HEK293 (cell line): ENCODE measurements around the gene LRIG3.
A peak's percentile ranks its signal among the peaks of the same experiment; 100 is the strongest.

Experiments
- ATF2 ChIP-seq: fragments of 450-650 bp; formaldehyde crosslinking; IDR thresholded peaks from 2 replicates; pipeline ENCODE4 v1.5.1; 2016; ENCODE audit warnings: missing biosample characterization, missing genetic modification characterization, low read depth
- BCL6B ChIP-seq: fragments of 450-650 bp; formaldehyde crosslinking; IDR thresholded peaks from 2 replicates; pipeline ENCODE4 v1.5.1; 2017; ENCODE audit warnings: missing biosample characterization, missing genetic modification characterization
- EGR2 ChIP-seq: fragments of 450-650 bp; formaldehyde crosslinking; IDR thresholded peaks from 2 replicates; pipeline ENCODE4 v1.5.1; 2016; ENCODE audit warnings: low read depth, missing biosample characterization, missing genetic modification characterization
- KLF1 ChIP-seq: fragments of 450-650 bp; formaldehyde crosslinking; IDR thresholded peaks from 2 replicates; pipeline ENCODE4 v1.5.1; 2016; ENCODE audit warnings: missing biosample characterization, missing genetic modification characterization
- MYNN ChIP-seq: fragments of 450-650 bp; formaldehyde crosslinking; IDR thresholded peaks from 2 replicates; pipeline ENCODE4 v1.5.1; 2016; ENCODE audit warnings: missing biosample characterization, missing genetic modification characterization, borderline replicate concordance
- PATZ1 ChIP-seq: fragments of 450-650 bp; formaldehyde crosslinking; IDR thresholded peaks from 2 replicates; pipeline ENCODE4 v1.5.1; 2016; ENCODE audit warnings: missing biosample characterization, missing genetic modification characterization
- SCRT1 ChIP-seq: fragments of 450-650 bp; formaldehyde crosslinking; IDR thresholded peaks from 2 replicates; pipeline ENCODE4 v1.5.1; 2016; ENCODE audit warnings: missing biosample characterization, missing genetic modification characterization, borderline replicate concordance
- SP7 ChIP-seq: fragments of 450-650 bp; formaldehyde crosslinking; IDR thresholded peaks from 2 replicates; pipeline ENCODE4 v1.5.1; 2016; ENCODE audit warnings: missing biosample characterization, missing genetic modification characterization
- TCF7L2 ChIP-seq: IDR thresholded peaks from 2 replicates; pipeline ENCODE4 v1.6.1; 2011; ENCODE audit warnings: low read depth, mild to moderate bottlenecking, inconsistent platforms, low read length, moderate library complexity, borderline replicate concordance
- ZBTB11 ChIP-seq: fragments of 450-650 bp; formaldehyde crosslinking; conservative IDR thresholded peaks from 2 replicates; pipeline ENCODE4 v1.5.1; 2016; ENCODE audit warnings: low read depth, missing biosample characterization, missing genetic modification characterization
- ZBTB48 ChIP-seq: fragments of 450-650 bp; formaldehyde crosslinking; IDR thresholded peaks from 2 replicates; pipeline ENCODE4 v1.5.1; 2016; ENCODE audit warnings: missing biosample characterization, missing genetic modification characterization
- ZBTB7A ChIP-seq: fragments of 450-650 bp; formaldehyde crosslinking; IDR thresholded peaks from 2 replicates; pipeline ENCODE4 v1.5.1; 2016; ENCODE audit warnings: low read depth, missing biosample characterization, missing genetic modification characterization
- ZEB2 ChIP-seq: fragments of 450-650 bp; formaldehyde crosslinking; IDR thresholded peaks from 2 replicates; pipeline ENCODE4 v1.5.1; 2016; ENCODE audit warnings: missing biosample characterization, missing genetic modification characterization
- ZFHX2 ChIP-seq: fragments of 450-650 bp; formaldehyde crosslinking; conservative IDR thresholded peaks from 2 replicates; pipeline ENCODE4 v1.5.1; 2016; ENCODE audit warnings: missing biosample characterization, missing genetic modification characterization
- ZFP3 ChIP-seq: fragments of 450-650 bp; formaldehyde crosslinking; IDR thresholded peaks from 2 replicates; pipeline ENCODE4 v1.5.1; 2016; ENCODE audit warnings: low read depth, missing biosample characterization, missing genetic modification characterization
- ZNF121 ChIP-seq: fragments of 450-650 bp; formaldehyde crosslinking; IDR thresholded peaks from 2 replicates; pipeline ENCODE4 v1.5.1; 2016; ENCODE audit warnings: missing biosample characterization, missing genetic modification characterization
- ZNF133 ChIP-seq: fragments of 450-650 bp; formaldehyde crosslinking; IDR thresholded peaks from 2 replicates; pipeline ENCODE4 v1.5.1; 2016; ENCODE audit warnings: missing biosample characterization, missing genetic modification characterization
- ZNF16 ChIP-seq: fragments of 450-650 bp; formaldehyde crosslinking; IDR thresholded peaks from 2 replicates; pipeline ENCODE4 v1.5.1; 2016; ENCODE audit warnings: low read depth, missing biosample characterization, missing genetic modification characterization
- ZNF26 ChIP-seq: fragments of 450-650 bp; formaldehyde crosslinking; IDR thresholded peaks from 2 replicates; pipeline ENCODE4 v1.5.1; 2016; ENCODE audit warnings: missing biosample characterization, missing genetic modification characterization
- ZNF266 ChIP-seq: fragments of 450-650 bp; formaldehyde crosslinking; IDR thresholded peaks from 2 replicates; pipeline ENCODE4 v1.5.1; 2016; ENCODE audit warnings: missing biosample characterization, missing genetic modification characterization, low read depth
- ZNF274 ChIP-seq, 2 experiments: fragments of 200-500 bp in 1 of 2; fragments of 450-650 bp in 1 of 2; sonication (Bioruptor generic) in 1 of 2; formaldehyde crosslinking in 1 of 2; IDR thresholded peaks; 2 replicates each; pipeline versions ENCODE4 v1.5.1 to v1.6.1; 2014 to 2016; ENCODE audit warnings: borderline replicate concordance in 1 of 2, inconsistent platforms in 1 of 2, low read length in 1 of 2, missing biosample characterization in 1 of 2, missing genetic modification characterization in 1 of 2
- ZNF366 ChIP-seq: fragments of 450-650 bp; formaldehyde crosslinking; conservative IDR thresholded peaks from 2 replicates; pipeline ENCODE4 v1.5.1; 2016; ENCODE audit warnings: missing biosample characterization, missing genetic modification characterization
- ZNF426 ChIP-seq: fragments of 450-650 bp; formaldehyde crosslinking; IDR thresholded peaks from 2 replicates; pipeline ENCODE4 v1.5.1; 2017; ENCODE audit warnings: missing biosample characterization, missing genetic modification characterization, mild to moderate bottlenecking, inconsistent platforms, moderate library complexity
- ZNF558 ChIP-seq: fragments of 450-650 bp; formaldehyde crosslinking; IDR thresholded peaks from 2 replicates; pipeline ENCODE4 v1.5.1; 2016; ENCODE audit warnings: missing biosample characterization, missing genetic modification characterization
- ZNF580 ChIP-seq: fragments of 450-650 bp; formaldehyde crosslinking; IDR thresholded peaks from 2 replicates; pipeline ENCODE4 v1.5.1; 2016; ENCODE audit warnings: missing biosample characterization, missing genetic modification characterization
- ZNF621 ChIP-seq: fragments of 450-650 bp; formaldehyde crosslinking; IDR thresholded peaks from 2 replicates; pipeline ENCODE4 v1.5.1; 2017; ENCODE audit warnings: missing biosample characterization, missing genetic modification characterization
- ZNF658 ChIP-seq: fragments of 450-650 bp; formaldehyde crosslinking; IDR thresholded peaks from 2 replicates; pipeline ENCODE4; 2016; ENCODE audit warnings: missing biosample characterization, missing genetic modification characterization
- ZNF660 ChIP-seq: fragments of 450-650 bp; IDR thresholded peaks from 2 replicates; pipeline ENCODE4 v1.5.1; 2018; ENCODE audit warnings: missing biosample characterization, mild to moderate bottlenecking, missing genetic modification characterization
- ZNF670 ChIP-seq: fragments of 450-650 bp; formaldehyde crosslinking; IDR thresholded peaks from 2 replicates; pipeline ENCODE4 v1.5.1; 2016; ENCODE audit warnings: missing biosample characterization, missing genetic modification characterization, low read depth
- ZNF701 ChIP-seq: fragments of 450-650 bp; formaldehyde crosslinking; IDR thresholded peaks from 2 replicates; pipeline ENCODE4 v1.5.1; 2016; ENCODE audit warnings: missing biosample characterization, missing genetic modification characterization
- ZNF837 ChIP-seq: fragments of 450-650 bp; formaldehyde crosslinking; IDR thresholded peaks from 2 replicates; pipeline ENCODE4 v1.5.1; 2016; ENCODE audit warnings: missing biosample characterization, missing genetic modification characterization
- ZSCAN23 ChIP-seq: fragments of 450-650 bp; formaldehyde crosslinking; IDR thresholded peaks from 2 replicates; pipeline ENCODE4 v1.5.1; 2016; ENCODE audit warnings: missing biosample characterization, missing genetic modification characterization

Gene LRIG3

GRCh38 chr12:58914457-58914856 is 5.8 kb downstream of the LRIG3 start (continued):
- no peak for TF ChIP-seq ZBTB11 (tag by site-specific recombination)
- TF ChIP-seq SCRT1, result no peak
- no peak for TF ChIP-seq ZNF580
- no peak for TF ChIP-seq ZNF121 (tag by site-specific recombination)
- TF ChIP-seq ZNF837, result no peak
- peak; percentile 23; the same call in 1 of the 2 replicates for TF ChIP-seq PATZ1
- no peak for TF ChIP-seq TCF7L2
- no peak for TF ChIP-seq ZNF658 (tag by site-specific recombination)
- TF ChIP-seq ZNF621, result no peak
- no peak for TF ChIP-seq ZNF660 (tag by site-specific recombination)
- TF ChIP-seq BCL6B (tag by site-specific recombination), result no peak
- TF ChIP-seq ATF2, result peak; percentile 96
- no peak for TF ChIP-seq ZFHX2 (tag by site-specific recombination)
- no peak for TF ChIP-seq ZNF701
- no peak for TF ChIP-seq MYNN (tag by site-specific recombination)
- no peak for TF ChIP-seq ZEB2 (tag by site-specific recombination)
- no peak for TF ChIP-seq ZBTB48 (tag by site-specific recombination)
- TF ChIP-seq ZNF16, result no peak
- no peak for TF ChIP-seq ZNF26 (tag by site-specific recombination)
- TF ChIP-seq ZNF266 (tag by site-specific recombination), result no peak
- TF ChIP-seq ZNF426 (tag by site-specific recombination), result no peak
- 0 out of 2 replicates have a peak, but pooled peaks have one; percentile 44 for TF ChIP-seq SP7 (tag by site-specific recombination)
- TF ChIP-seq ZNF558, result peak; percentile 39; the same call in 1 of the 2 replicates
- no peak for TF ChIP-seq ZBTB7A (tag by site-specific recombination)
- no peak for TF ChIP-seq ZFP3 (tag by site-specific recombination)
- no peak for TF ChIP-seq ZNF670 (tag by site-specific recombination)
- no peak for TF ChIP-seq ZNF133 (tag by site-specific recombination)
- no peak for TF ChIP-seq EGR2
- no peak for TF ChIP-seq KLF1 (tag by site-specific recombination)
- no peak for TF ChIP-seq ZSCAN23 (tag by site-specific recombination)
- peak; percentile 55; the same call in 1 of the 2 replicates for TF ChIP-seq ZNF366 (tag by site-specific recombination)
- no peak for TF ChIP-seq ZNF274 (IDR thresholded peaks at IDR 0.05; ENCODE audit: low read length)
- no peak for TF ChIP-seq ZNF274 (tag by site-specific recombination; IDR thresholded peaks at IDR 0.05; ENCODE audit: borderline replicate concordance)
